ENCODE measurements around the gene KRTAP7-1. TPM values are rescaled to one million over a fixed set of nuclear protein-coding genes. Genes with fewer than 3 reads are reported as not detected.

KRTAP7-1 gene
- total and polyA plus RNA-seq, 10 of the 15 experiments (the other 5 are each of a cell fraction or from before 2014, with no cell fraction given) = not detected

DNA sequence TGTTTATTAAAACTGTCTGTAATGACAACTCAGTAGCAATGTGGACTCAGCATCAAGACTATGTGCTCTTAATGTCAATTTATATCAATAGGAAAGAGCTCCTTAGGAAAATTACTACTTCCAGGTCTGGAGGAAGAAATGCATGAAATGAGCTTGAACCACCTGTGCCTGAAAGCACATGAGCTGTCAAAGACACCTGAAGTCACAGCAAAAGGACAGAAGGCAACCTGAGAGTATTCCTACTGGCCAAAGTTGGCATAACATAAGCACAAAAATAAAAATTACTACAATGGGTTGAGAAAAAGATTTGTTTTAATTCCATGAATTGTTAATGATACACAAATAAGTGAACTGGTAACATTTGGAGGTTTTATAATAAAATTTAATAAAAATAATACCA lies 13.4 kb upstream of the KRTAP7-1 start:
- ChIA-PET CTCF (interaction anchor here (1.1 kb wide), 1 partner anchor 11 kb away, joined by 3 read pairs; no protein-coding TSS in a partner anchor), POLR2A (no interaction called here), RAD21 (ENCODE audit: unreplicated experiment) (no interaction called here), SMC1A (ENCODE audit: uncharacterized antibody, unreplicated experiment) (interaction anchor here (0.9 kb wide), 1 partner anchor 11 kb away, joined by 3 read pairs; no protein-coding TSS in a partner anchor)
- TF ChIP-seq MAX (IDR thresholded peaks at IDR 0.05; ENCODE audit: low read depth, low read length) (no peak), CBX3 (IDR thresholded peaks at IDR 0.05; ENCODE audit: borderline replicate concordance, low read depth) (no peak), PAX8 (IDR thresholded peaks at IDR 0.05) (no peak), WRNIP1 (IDR thresholded peaks at IDR 0.05; ENCODE audit: borderline replicate concordance, low read depth, low read length) (no peak), HDAC6 (IDR thresholded peaks at IDR 0.05; ENCODE audit: unreplicated experiment) (no peak), SREBF2 (IDR thresholded peaks at IDR 0.05; ENCODE audit: low read length) (no peak), TCF3 (IDR thresholded peaks at IDR 0.05; ENCODE audit: borderline replicate concordance, insufficient read depth, low read depth, low read length) (no peak), JUND (IDR thresholded peaks at IDR 0.05; ENCODE audit: low read depth, low read length) (no peak), EP300 (IDR thresholded peaks at IDR 0.05; ENCODE audit: borderline replicate concordance in 1 of 2, control insufficient read depth in 1 of 2, low read depth in 2 of 2, low read length in 2 of 2) (no peak)
- Histone ChIP-seq H3K9ac (ENCODE audit: control insufficient read depth, insufficient read depth, low read length) (no peak overlapping the region), H3K4me3 (no peak overlapping the region), H3K4me1 (ENCODE audit: control insufficient read depth, insufficient read depth, low read length) (no peaks in the 10 kb centered on the region), H3K9me3 (replicated peaks; ENCODE audit: control insufficient read depth, insufficient read depth, low read length) (no peaks in the 10 kb centered on the region), H3K27me3 (replicated peaks in 1 of 2; ENCODE audit: control insufficient read depth in 2 of 2, insufficient read depth in 2 of 2, low read length in 1 of 2) (no peaks in the 10 kb centered on the region), H2AFZ (ENCODE audit: control insufficient read depth, low read depth, low read length) (no peak overlapping the region), H3K36me3 (ENCODE audit: control insufficient read depth in 2 of 2, insufficient read depth in 2 of 2, low read length in 1 of 2) (no peaks in the 10 kb centered on the region), H3K79me2 (ENCODE audit: control insufficient read depth, insufficient read depth, low read length) (no peaks in the 10 kb centered on the region), H3K4me2 (ENCODE audit: control insufficient read depth, insufficient read depth) (no peak overlapping the region), H3K27ac (ENCODE audit: control insufficient read depth, insufficient read depth) (no peak overlapping the region), H4K20me1 (ENCODE audit: control insufficient read depth, insufficient read depth) (no peaks in the 10 kb centered on the region)
- ATAC-seq = no peak
- no peak for DNase-seq (ENCODE audit: low read depth, low spot score)
- FAIRE-seq = no peak
- intact Hi-C loops (cut with micrococcal nuclease; ENCODE audit: unreplicated experiment) (no loop called here), in situ Hi-C loops (cut with MboI) (no loop called here)
- BruUV-seq (replicated peaks) = no TSS peak

Measured in GM12878 (cell line).